ENCODE data around the gene FAF1.

The FAF1 gene

DNA sequence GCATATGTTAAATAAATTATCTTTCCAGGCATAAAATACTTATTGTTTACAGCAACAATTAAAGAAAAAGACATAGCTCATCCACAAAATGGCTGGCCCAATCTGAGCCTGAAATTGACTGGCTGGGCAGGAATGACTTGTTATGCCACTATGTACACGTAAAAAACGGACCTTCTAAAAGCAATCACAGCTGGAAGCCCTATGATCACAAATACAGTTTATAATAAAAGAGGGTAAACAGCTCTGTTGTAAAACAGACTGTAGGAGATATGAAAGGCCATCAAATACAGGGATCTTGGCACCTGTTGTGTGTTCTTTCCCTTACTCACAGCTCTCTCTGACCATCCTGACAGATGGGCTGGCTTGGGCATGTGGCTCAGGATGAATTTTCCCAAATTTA is 466.4 kb downstream of the FAF1 start:
- CTCF ChIA-PET, result no interaction called here

DNA sequence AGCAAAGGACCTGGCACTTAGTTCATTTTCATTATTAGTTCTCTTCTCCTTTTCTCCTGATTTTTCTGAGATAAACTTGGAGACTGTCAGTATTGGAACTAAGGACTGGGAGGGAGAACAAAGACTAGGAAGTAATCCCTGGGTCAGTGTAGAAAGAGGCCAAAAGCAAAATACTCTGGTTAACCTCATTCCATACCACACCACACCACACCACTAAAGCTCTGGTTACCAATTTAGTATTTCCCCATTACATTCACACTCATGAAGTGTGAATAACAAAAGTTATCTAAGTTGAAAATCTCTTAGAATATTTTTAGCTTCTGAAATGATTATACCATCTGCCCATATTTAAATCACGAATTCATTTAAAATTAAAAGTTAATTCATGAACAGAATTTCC is 467.9 kb downstream of the FAF1 start:
- TF ChIP-seq, protein P1, sequence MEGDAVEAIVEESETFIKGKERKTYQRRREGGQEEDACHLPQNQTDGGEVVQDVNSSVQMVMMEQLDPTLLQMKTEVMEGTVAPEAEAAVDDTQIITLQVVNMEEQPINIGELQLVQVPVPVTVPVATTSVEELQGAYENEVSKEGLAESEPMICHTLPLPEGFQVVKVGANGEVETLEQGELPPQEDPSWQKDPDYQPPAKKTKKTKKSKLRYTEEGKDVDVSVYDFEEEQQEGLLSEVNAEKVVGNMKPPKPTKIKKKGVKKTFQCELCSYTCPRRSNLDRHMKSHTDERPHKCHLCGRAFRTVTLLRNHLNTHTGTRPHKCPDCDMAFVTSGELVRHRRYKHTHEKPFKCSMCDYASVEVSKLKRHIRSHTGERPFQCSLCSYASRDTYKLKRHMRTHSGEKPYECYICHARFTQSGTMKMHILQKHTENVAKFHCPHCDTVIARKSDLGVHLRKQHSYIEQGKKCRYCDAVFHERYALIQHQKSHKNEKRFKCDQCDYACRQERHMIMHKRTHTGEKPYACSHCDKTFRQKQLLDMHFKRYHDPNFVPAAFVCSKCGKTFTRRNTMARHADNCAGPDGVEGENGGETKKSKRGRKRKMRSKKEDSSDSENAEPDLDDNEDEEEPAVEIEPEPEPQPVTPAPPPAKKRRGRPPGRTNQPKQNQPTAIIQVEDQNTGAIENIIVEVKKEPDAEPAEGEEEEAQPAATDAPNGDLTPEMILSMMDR (conservative IDR thresholded peaks at IDR 0.05; ENCODE audit: low read depth), result no peak
- DNase-seq (ENCODE audit: low spot score), result no peak
- H3K27ac ChIP-seq, result no peak overlapping the region
- POLR2A ChIA-PET (ENCODE audit: low non-redundant PET), result no interaction called here
- CTCF ChIA-PET, result no interaction called here

More for the DNA sequence above, 466.4 kb downstream of the FAF1 start:
- no peak overlapping the region for H3K27ac ChIP-seq
- POLR2A ChIA-PET (ENCODE audit: low non-redundant PET), result no interaction called here
- no peak for DNase-seq (ENCODE audit: low spot score)
- TF ChIP-seq, protein P1 (conservative IDR thresholded peaks at IDR 0.05; ENCODE audit: low read depth), result no peak

DNA sequence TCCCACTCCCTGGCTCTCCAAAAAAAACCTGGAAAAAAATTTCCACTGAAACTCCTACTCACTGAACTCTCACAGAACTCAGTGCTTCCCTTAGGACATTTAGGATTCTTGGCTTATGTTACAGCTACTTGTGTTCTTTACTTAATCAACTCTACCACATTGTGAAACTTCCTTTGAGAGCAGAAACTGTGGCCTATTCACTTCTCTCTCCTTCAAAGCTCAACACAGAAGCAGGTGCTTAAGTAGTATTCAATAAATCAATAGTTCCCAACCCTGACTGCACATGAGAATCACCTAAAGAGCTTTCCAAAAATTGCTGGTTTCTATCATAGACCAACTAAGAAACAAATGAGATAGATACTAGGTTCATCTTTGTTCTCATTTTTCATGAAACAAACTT is 468.9 kb downstream of the FAF1 start:
- no peak overlapping the region for H3K27ac ChIP-seq
- no peak for DNase-seq (ENCODE audit: low spot score)
- ChIA-PET CTCF (no interaction called here), POLR2A (ENCODE audit: low non-redundant PET) (no interaction called here)
- TF ChIP-seq, protein P1 (conservative IDR thresholded peaks at IDR 0.05; ENCODE audit: low read depth), result no peak

DNA sequence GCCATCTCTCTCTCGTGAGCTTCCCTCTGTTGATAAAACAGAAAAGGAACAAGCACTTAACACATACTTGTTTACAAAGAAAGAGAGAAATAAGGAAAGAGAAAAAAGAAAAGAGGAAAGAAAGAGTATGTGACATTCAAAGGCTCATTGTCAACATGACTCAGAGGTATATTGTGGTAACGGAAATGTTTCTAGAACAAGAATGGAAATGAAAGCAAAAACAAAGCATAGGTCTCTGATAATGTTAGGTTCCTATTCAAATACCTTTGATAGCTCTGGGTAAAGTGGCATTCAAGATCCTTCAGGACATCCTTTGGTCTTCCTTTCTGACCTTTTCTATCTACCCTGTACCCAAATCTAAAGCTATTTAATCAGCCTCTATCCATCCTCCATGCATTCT is 469.4 kb downstream of the FAF1 start:
- ChIA-PET POLR2A (ENCODE audit: low non-redundant PET) (no interaction called here), CTCF (interaction anchor here (0.6 kb wide), 1 partner anchor 73 kb away, joined by 3 read pairs; no protein-coding TSS in a partner anchor)
- no peak overlapping the region for H3K27ac ChIP-seq
- no peak for DNase-seq (ENCODE audit: low spot score)
- TF ChIP-seq, protein P1 (conservative IDR thresholded peaks at IDR 0.05; ENCODE audit: low read depth), result no peak

DNA sequence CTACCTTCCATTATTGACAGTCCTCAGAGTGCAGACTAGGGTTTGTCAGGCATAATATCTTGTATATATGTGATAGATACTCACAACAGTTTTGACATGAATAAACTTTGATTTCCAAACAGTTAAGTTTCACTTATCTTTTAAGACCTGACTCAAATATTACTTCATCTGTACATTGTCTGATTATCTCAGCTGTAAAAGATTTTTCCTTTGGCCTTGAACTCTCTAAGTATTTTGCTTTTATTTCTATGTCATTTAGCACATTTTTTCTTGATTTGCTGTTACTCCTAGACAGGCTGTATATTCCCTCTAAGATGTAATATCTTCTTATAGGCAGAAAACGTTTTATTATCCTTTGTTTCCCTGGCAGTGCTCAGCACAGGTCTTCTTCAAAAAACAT is 471.2 kb downstream of the FAF1 start:
- ChIA-PET CTCF (no interaction called here), POLR2A (ENCODE audit: low non-redundant PET) (no interaction called here)
- DNase-seq (ENCODE audit: low spot score), result no peak
- no peak overlapping the region for H3K27ac ChIP-seq
- TF ChIP-seq, protein P1 (conservative IDR thresholded peaks at IDR 0.05; ENCODE audit: low read depth), result no peak

DNA sequence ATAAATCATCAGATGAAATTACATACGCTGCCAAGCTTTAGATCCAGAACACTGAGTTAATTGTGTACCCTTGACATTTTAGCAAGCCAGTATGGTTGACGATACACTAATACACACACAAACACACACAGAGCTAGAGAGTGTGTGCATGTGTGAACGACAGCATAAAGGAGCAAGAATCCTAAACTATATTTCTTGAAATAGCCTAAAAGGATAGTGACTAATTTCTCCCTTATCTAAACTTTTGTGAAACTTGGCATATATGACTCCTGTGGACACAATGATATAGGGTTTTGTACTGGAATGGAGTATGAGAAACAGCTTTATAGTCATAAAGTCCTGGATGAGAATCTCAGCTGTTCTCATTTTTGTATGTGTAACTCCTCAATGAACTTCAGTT is 471.7 kb downstream of the FAF1 start:
- TF ChIP-seq, protein P1 (conservative IDR thresholded peaks at IDR 0.05; ENCODE audit: low read depth), result no peak
- ChIA-PET CTCF (no interaction called here), POLR2A (ENCODE audit: low non-redundant PET) (no interaction called here)
- H3K27ac ChIP-seq, result no peak overlapping the region
- no peak for DNase-seq (ENCODE audit: low spot score)

DNA sequence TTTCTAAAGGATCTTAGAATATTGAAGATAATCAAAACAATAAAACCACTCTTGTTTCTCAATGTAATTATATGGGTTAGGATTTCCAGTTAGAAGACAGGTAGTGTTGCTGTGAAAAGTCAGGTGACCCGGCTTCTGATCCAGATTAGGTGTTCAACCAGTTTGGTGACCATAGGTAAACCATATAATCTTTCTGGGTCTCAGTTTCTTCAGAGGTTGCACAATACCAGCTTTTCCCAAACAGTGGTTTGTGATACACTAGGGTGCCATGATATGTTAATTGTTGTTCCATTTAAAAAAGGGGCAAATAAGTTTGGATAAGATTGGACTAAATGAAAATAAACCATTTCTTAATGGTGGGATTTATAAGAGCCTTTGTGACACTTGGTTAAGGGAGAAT is 472.3 kb downstream of the FAF1 start:
- ChIA-PET CTCF (no interaction called here), POLR2A (ENCODE audit: low non-redundant PET) (no interaction called here)
- DNase-seq (ENCODE audit: low spot score), result no peak
- TF ChIP-seq, protein P1 (conservative IDR thresholded peaks at IDR 0.05; ENCODE audit: low read depth), result no peak
- H3K27ac ChIP-seq, result no peak overlapping the region

All from RWPE1 (cell line).